Measurements from ENCODE around the gene BCAS1. TPM values are rescaled to one million over a fixed set of nuclear protein-coding genes. Genes with fewer than 3 reads are reported as not detected.

The BCAS1 gene
- total RNA-seq, 1 experiment from 2014 or later, result not detected

DNA sequence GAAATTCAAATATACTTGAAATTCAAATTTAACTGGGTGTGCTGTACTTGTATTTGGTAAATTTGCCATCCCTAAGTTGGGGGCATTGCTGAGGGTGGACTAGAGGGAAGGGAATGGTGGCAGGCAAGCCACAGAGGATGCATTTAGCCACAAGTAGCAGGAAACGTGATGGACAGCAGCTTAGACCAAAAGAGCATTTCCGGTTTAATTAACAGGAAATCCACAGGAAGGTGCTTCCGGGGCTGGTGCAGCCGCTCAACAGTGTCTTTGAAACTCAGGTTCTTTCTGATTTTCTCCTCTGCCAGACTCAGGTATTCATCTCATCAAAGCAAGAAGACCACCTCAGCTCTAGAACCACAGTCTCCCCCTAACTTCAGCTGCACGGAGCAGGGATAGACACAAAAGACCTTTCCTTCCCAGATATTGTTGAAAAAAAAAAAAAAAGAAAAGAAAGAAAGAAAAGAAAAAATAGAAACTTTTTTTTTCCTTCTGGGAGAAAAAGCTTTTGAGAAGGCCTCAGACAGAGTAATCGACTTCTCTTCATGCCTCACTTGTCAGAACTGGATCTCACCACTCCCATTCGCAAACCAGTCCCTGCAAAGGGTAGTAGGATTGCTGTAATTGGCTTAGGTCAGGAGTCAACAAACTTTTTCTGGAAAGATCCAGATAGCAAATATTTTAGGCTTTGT, 8.0 kb upstream of the BCAS1 start:
- no peak for DNase-seq (ENCODE audit: low read depth)

DNA sequence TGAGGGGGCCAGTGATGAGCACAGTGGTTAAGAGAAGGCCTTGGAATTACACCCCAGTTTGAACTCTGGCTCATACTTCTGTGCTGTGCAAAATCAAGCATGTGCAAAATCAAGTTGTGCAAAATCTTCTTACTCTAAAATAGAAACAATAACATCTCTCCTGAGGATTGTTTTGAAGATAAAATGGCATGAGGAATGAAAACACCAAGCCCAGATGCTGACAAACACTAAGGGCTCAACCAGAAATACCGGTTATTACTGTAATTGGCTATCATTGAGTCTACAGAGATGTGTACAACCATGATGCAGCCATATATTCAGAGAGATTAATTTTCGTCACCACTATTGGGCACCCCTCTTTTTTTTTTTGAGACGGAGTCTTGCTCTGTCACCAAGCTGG, 5.9 kb upstream of the BCAS1 start:
- DNase-seq (ENCODE audit: low read depth), result no peak

DNA sequence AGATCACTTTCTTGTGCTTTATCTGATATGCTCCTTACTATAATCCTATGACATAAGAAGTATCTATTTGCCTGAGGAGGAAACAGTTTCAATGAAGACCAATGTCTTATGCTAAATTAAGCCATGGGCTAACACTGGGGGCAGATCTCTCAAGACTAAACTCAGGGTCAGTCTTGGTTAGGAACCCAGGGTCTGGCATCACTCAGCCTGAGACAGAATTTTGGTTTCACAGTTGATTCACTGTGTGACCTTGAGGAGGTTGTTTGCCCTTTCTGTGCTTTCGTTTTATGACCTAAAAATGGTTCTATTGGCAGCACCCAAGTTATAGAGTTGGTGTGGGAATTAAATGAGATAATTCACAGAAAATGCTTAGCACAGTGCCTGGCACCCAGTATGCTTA, 4.9 kb upstream of the BCAS1 start:
- DNase-seq (ENCODE audit: low read depth), result no peak

DNA sequence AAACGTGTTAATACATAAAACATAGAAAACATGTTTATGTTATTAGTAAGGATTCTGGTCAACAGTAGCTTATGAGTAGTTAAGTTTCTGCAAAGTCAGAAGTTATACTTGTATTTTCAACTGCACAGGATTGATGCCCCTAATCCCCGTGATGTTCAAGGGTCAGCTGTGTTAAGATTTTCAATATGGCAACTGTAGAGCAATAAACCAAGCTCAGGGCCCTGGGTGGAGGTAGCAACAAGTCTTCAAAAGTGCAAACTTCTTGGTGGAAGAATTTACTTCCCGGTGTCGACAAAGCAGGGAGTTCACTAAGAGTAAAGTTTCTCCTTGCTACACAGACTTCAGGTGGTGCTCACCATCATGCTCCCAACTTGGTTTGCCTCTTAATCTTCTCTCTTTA, 4.1 kb upstream of the BCAS1 start:
- DNase-seq (ENCODE audit: low read depth), result no peak

DNA sequence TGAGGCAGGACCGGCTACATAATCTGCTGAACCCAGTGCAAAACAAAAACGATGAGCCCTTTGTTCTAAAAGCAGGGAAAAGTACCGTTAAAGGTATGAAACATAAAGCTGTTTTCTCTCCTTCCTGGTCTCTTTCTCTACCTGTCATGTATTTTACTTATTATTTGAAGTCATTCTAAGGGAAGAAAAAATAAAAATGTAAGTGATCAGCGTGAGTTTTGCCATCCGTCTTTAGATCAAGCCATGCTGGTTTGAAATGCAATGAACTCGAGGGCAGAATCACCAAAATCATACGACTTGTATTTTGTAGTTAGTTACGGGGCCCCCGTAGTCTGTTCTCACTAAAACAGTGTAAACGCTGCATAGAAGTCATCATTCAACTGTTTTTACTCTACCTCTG, 2.9 kb upstream of the BCAS1 start:
- no peak for DNase-seq (ENCODE audit: low read depth)

DNA sequence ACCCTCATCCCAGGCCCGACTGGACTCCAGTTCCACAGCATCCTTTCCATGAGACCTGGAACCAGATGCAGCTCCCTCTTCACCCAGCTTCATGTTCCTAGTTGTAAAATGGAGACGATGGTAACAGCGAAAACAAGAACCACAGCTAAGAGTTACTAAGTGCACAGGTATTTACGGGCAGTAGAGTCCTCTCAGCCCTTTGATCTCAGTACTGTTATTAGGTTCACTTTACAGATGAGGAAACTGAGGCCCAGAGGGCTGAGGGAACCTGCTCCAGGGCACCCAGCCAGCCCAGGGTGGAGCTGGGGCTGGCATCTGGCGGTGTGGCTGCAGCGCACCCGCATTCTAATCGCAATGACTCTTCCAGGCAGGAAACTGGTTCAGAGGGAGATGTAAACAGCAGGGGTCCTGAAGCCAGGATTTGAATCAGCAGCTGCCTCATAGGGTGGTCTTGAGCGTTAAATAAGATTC, 858 bp downstream of the BCAS1 start:
- DNase-seq (ENCODE audit: low read depth), result peak; percentile 13

DNA sequence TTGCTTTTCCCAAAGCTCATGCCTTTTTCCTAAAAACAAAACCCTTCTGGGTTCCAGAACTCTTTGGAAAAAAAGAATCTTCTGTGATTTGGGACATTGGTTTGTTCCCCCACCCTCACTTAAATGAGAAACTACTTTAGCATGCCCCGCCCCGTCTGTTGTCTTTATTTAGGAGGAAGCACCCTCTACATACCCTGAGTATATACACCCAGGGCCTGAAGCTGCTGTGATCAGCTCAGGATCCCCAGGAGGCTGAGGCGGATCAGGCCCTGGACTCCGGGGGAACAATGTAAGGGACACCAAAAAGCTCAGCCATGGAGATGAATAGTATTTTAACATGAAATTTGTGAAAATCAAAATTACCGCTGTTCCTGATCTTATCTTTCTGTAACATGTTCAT, 1.4 kb downstream of the BCAS1 start:
- DNase-seq (ENCODE audit: low read depth), result no peak

DNA sequence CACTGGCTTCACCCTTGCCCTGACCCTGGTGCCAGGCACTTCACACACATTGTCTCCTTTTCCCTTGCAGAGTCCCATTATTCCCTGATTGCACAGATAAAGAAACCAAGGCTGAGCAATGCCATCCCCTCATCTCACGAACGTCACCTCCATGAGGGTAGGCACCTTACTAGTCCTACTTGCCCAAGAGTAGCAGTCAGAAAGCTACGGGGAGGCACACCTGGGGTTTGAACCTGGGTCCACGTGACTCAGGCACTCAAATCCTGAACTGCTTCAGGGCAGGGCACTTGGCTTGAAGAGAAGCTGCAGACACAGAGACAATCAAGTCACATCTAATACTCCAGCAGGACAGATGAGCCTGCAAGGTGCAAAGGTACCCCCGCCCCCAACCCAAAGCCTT, 1.9 kb downstream of the BCAS1 start:
- no peak for DNase-seq (ENCODE audit: low read depth)

DNA sequence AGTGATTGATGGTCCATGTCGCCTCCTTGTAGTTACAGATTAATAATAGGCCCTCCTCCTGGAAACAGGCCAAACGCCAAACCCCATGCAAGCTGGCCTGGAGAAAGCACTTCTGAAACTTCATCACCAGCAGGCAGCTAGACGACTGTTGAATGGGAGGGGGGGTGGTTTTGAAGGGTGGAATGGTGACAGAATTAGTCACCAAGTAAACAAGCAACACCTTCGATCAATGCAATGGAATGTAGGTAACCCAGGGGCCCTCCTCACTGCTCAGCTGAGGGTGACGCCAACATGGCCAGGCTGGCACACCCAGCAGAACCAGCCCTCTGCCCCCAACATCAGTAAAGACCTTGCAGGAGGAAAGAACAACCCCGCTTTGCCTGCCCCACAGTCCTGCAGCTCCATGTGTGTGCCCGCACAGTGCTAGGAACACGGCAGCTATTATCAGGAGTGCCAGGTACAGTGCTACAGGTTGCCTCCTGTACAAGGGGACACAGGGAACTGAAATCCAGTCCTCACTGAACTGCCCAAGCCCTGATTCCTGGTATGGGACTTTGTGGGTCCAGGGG, 2.7 kb downstream of the BCAS1 start:
- peak; percentile 81 for DNase-seq (ENCODE audit: low read depth)

DNA sequence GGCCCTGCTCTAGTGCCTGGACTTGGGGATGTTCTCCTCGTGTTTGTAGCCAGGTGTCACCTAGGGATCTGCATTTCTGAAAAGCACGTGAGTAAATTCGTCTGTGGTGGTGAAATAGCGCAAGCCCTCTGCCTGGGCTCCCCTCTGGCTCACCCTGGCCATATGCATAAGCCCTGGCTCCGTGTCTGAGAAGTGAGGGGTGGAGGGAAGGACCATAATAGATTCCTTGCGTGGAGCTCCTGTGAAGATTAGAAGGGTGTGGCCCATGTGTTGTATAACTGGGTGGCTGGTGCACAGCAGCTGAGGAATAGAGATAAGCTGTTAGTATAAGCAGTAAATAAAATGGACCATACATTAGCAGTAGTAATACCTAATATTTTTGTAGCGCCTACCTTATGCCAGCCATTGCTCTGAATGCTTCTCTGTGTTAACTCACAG, 4.8 kb downstream of the BCAS1 start:
- no peak for DNase-seq (ENCODE audit: low read depth)

DNA sequence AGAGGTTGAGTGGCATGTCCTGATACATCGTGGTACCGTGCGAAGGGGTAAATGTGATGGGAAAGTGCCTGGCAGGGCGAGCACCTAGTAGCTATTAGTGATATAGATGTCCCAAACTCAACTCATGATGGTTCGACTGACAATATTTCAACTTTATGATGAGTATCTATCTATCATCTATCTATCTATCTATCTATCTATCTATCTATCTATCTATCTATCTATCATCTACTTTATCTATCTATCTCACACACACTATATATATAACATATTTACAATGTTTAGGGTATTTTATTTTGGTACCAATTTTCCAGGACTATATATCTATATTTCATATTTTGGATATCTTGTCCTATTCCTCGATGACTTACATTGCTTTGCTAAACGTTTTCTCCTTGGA, 5.5 kb downstream of the BCAS1 start:
- no peak for DNase-seq (ENCODE audit: low read depth)

DNA sequence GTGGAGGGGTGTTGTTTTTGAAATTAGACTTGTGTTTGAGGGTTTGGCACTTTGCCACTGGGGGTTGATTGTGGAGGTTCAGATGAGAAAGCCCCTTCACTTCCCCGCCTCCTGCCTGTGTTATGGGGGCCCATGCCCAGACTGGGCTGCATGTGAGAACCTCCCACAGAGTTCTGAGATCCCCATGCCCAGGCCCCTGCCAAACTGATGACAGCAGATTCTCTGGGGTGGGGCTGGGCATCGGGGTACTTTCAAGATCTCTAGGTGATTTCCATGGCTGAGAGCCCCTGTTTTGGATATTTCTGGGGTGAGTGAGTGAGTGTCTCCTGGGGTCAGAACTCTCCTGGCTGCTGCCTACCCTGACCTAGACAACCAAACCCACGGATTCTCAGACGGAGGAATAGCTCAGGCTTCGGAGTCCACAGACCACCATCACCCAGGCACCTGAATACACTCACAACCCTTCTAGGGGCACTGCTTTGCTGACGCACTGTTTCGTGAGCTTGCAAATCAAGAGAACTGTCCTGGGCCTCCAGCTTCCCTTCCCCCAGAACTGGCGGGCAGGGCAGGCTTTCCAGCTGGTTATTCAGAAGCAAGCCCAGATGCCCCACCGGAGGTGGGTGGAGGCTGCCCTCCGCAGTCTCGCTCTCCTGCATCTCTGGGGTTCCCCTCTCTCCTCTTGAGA, 6.3 kb downstream of the BCAS1 start:
- no peak for DNase-seq (ENCODE audit: low read depth)

DNA sequence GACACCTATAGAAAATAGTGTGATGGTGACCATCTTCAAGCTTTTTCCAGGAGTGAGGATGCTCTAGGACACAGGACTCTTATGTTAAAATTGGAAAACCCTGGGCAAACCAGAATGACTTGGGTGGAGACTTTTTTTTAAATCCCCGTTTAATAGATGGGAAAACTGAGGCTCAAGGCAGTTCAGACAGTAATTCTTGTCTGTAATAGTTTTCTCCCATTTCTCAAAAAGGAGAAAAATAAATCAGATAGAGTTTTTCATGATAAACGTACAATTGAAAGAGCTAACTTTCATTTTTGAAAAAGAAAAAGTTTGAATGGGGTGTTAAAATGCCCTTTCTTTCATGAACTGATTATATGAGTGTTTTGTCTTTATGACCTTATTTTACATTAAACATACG, 6.8 kb downstream of the BCAS1 start:
- DNase-seq (ENCODE audit: low read depth), result no peak

DNA sequence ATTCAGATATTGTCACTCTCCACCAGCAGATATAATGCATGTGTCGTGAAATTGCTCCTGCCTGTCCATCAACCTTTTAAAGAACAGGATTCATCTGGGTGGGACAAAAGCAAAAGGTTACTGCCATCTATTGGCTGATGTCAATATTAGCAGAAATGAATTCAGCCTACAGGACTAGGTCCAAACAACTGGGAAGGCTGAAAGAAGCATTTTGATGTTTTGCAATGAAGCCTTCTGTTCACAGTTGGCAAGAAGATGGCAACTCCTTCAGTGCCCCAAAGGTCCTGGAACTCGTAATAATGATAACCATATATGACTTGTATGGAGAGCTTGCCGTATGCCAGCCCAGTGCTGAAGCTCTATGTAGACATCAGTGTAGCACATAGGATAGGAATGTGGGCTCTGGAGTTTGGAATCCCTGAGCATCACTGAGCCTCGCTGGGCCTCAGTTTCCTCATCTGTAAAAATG, 7.5 kb downstream of the BCAS1 start:
- DNase-seq (ENCODE audit: low read depth), result peak; percentile 36

DNA sequence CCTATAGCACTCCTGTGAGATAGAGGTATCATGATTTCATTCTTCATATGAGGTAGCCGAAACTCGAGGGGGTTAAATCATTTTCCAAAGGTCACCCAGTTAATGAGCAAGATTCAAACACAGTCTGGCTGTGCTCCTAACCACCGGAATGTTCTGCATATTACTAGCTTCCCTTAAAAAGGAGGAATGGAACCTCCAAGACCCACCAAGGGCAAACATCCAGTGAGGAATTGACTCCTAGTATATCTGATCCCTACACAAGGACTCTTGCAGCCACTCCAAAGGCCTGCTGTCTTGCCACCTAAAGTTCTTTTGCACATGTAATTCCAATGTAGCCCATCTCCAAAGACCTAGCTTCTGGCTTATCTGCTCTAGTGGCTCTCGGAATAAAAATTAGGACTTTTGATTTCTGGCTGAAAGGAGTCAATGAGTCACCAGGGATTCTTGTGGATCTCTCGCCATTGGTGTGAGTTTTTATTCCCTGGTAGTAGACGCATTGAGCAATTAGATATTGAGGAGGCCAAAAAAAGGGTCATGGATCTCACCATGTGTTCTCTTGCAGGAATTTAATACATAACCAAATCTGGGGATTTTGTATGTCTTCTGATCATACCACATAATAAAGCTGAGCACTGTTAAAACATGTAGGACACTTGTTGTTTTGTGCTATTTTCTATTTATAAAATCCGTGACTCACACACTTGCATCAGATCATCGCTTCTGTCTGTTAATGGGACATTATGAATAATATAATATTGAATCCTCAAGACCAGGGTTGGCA, 9.1 kb downstream of the BCAS1 start:
- peak; percentile 7 for DNase-seq (ENCODE audit: low read depth)

DNA sequence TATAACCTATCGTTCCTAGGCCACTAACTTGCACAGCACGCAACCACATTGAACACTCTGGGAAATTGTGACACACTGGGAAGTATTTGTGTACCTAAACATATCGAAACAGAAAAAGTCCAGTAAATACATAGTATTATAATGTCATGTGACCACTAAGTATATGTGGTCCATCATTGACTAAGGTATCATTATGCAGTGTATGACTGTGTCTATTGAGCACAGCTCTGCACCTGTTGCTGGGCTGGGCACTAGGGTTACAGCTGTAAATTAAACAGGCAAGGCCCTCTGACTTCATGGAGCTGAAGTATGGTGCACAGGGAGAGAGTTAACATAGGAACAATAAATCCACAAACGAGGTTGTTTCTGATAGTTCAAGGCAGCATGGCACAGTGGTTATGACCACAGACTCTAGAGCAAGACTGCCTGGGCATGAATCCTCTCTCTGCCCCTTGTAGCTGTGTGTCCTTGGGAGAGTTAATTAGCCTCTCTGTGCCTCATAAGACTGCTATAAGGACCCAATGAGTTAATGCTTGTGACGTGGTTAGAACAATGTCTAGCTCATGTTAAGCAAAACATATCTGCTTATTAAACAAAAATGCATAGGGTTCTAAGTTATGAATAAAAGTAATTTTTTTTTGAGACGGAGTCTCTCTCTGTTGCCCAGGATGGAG, 10.6 kb downstream of the BCAS1 start:
- no peak for DNase-seq (ENCODE audit: low read depth)

DNA sequence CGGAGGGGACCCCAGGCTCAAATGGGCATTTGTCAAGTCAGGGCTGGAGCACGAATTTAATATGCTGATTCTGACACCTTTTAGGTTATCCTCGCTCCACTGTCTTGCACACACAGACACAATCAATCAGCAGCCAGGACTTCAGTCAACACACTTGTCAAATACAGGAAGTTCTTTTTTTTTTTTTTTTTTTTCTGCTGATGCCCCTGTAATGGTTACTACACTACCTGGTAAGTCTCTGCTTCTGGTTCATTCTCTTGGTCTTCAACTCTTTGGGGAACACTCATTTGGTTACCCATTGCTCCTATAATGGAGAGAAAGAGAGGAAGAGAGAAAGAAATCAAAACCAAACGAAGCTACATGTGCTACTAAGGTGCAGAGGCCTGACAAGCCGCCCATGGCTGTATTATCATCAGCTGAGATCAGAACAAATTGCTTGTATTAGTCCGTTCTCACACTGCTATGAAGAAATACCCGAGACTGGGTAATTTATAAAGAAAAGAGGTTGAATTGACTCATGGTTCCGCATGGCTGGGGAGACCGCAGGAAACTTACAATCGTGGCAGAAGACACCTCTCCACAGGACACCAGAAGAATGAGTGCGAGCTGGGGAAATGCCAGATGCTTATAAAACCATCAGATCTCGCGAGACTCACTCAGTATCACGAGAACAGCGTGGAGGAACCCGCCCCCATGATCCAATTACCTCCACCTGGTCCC, 11.8 kb downstream of the BCAS1 start:
- DNase-seq (ENCODE audit: low read depth), result no peak

DNA sequence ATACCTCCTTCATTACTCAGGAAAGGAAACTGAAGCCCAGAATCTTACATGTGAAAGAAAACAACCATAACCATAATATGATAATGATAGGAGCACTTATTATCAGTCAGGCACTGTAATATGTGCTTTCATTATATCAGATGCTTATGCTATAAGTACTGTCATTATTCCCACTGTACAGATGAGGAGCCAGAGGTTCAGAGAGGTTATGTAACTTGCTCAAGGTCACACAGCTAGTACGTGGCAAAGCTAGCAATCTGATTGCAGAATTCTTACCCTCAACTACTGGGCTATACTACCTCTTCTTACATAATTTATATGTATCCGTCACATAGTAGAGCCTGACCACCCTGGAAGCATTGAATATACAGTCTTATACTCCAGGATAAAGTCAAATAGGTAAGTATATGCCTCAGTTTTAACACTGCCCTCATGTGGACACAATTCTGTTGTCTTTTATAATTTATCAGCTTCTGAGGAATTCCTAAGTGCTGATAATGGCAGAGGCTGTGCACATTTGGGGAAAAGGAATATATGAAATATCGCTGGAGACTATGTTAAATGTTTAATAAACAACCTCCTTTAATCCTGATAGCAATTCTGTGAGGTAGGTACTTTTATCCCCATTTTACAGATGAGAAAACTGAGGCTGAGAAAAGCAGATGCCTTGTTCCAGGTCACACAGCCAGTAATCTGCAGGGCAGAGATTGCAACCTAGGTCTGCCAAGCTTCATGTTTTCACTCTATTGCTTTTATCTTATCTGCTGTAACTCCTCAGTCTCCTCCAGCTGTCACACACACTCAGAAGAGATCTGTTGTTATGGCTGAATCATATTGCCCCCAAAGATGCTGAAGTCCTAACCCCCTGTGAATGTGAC, 13.4 kb downstream of the BCAS1 start:
- no peak for DNase-seq (ENCODE audit: low read depth)

DNA sequence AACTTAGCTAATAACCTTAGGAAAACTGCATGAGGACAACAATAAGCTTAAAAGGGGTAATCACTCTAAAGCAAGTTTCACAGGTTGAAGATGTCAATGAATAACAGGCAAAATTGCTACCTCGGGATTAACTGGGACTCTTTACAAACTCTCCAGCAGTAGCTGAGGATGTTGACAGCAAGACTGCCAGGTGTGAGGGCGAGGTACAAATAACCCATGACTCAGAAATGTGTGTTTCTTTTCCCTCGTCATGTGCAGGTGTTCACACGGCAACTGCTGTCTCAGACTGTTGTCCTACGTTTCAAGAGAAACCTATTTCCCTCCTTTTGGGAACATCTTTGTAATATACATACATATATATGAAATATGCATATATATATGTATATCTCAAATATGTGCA, 15.9 kb downstream of the BCAS1 start:
- DNase-seq (ENCODE audit: low read depth), result no peak

DNA sequence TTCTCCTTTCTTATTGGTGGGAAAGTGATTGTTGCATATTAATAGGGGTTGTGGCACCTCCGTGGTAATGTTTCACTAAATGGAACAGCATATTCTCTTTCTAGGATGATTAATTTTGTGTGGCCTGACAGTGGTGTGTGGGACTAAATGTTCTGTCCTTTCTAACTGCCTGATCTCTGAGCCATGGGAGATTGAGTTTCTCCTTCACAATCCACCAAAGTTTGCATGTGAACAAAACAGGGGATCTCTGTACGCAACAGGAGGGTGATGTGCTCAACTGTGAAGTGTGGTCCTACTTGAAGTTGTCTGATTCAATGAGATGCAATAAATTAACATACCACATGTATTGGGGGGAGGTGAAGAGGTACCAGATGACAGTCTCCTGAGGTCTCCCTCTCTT, 19.3 kb downstream of the BCAS1 start:
- DNase-seq (ENCODE audit: low read depth), result no peak

All from Daoy (cell line).